22Rv1 (cell line): ENCODE results near the gene AGO3.
"Not testable (repeated sequence)": the region's sequence is repeated elsewhere in the genome, so short reads cannot be mapped to it uniquely, and the experiment has no call there.

Experiments
- CTCF ChIP-seq: fragments of 450-650 bp; IDR thresholded peaks from 2 replicates; pipeline ENCODE4 v1.5.1; 2017; ENCODE audit warnings: mild to moderate bottlenecking
- ZFX ChIP-seq: fragments of 450-650 bp; IDR thresholded peaks from 2 replicates; pipeline ENCODE4 v1.6.1; 2017; ENCODE audit warnings: antibody characterized with exemption, borderline replicate concordance

GRCh38 chr1:35964277-35964676 is 33.4 kb downstream of the AGO3 start:
- not testable (repeated sequence) for TF ChIP-seq CTCF, ZFX
